Activated CD8-positive, alpha-beta memory T cell treated with anti-CD3 and anti-CD28 coated beads, Interleukin-2, amount 50 U/mL, for 24 hours (primary cell): ENCODE measurements around the gene TUB.

Source experiments
- DNase-seq: peaks from one replicate; pipeline ENCODE4 v3.0.0-alpha.2; 2020; ENCODE audit errors: extremely low read depth

The TUB gene

GRCh38 chr11:8080674-8081590, at the start of gene TUB:
TSS of gene TUB (plus strand) at chr11:8081211. CDS start at chr11:8081511, 300 bp downstream.
- no peak for DNase-seq

DNA sequence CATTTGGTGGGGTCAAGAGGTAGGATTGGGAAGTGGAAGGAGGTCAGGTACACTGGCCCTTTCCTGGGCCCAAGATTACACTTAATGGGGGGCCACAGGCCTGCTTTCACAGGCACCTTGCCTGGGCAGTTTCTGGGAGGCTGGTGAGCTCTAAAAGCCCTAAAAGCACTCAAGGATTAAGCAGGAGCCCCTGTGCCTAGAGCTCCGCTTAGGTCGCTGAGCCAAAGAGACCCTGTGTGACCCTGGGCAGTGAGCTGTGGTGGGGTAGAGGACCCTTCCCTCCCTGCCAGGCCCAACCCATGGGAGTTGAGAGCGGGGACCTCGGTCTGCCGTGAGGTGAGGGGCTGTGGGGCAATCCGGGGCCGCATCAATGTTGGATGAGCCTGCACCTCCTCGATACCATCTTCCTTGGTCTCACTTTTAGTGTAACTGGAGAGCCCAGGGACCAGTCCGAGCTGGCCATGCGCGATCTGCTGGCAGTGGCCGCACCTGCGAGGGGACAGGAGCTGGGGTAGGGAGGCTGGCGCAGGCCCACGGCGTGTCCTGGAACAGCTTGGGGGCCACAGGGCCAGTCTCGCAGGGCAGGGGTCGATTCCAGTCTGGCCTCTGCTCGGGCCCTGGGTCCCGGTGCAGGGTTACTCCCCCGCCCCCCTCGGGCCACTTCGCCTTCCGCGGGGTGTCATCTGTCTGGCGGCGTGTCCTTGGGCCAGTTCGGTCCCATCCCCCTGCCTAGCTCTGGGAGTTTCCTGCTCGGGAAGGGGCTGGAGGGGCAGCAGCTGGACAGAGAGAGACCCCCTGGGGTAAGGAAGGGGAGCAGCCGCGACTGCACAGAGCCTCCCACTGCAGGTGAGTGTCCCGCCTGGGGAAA, 49.5 kb upstream of the TUB start:
- no peak for DNase-seq

- DNase-seq: no peak
Measured at GRCh38 chr11:8032122-8032521, 48.9 kb upstream of the TUB start.

DNA sequence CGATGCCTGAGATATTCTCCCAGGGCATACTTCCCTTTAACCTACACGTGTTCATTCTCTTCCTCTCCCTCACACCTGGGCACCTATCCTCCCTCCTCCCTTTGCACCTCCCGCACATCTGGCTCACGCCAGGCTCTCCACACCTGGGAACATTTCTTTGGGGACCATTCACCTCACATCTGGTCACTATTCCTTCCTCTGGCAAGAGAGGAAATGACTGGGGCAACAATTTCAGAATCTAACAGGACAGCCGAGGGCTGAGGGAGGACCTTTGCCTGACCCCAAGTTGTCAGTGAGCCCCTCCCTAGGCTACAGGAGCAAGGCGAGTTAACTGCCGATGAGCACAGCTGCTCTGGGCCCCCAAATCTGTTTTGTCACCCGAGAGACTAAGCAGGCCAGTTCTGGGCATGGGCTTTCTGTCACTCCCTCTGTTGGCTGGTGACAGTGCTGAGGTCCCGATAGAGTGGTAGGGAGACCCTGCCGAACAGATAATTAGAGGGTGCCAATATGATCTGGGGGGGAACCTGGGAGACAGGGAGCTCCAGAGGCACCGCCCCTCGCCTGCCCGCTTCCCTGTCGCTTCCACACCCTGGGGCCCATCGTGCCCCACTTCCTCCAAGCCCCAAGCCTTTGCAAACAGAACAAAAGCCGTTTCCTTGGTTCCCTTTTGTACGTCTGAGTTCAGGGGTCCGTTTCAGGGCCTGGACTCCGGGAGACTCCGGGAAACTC, 48.3 kb upstream of the TUB start:
- DNase-seq: no peak

- peak; percentile 12 for DNase-seq
Measured at GRCh38 chr11:8033305-8034105, 47.5 kb upstream of the TUB start.

- no peak for DNase-seq
Measured at GRCh38 chr11:8034106-8034585, 46.9 kb upstream of the TUB start.

DNA sequence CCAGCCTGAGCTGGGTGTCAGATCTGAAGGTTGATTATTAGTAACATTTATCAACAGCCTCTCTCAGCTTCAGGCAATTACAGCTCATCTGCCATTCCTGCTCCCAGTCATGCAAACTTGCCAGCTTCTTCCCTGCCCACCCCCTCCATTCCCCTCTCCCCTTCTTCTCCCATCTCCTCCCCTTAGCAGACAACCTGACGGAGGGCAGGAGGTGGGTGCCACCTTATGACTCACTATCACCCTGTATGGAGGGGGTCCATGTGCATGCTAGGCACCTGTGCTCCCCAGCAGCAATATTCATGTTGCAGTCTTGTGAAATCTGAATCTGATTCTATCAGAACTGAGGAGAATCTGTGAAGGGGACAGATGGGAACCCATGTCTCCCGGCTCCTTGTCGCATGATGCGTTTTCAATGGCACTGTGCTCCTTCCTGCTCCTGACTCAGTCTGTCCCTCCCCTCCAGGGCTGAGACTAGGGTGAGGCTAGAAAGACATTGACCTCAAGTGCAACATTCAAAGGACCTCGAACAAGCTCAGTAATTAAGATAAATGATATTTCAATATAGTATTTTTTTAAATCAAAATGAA, 46.3 kb upstream of the TUB start:
- DNase-seq: no peak

GRCh38 chr11:8035200-8035855, 45.7 kb upstream of the TUB start:
- no peak for DNase-seq

DNA sequence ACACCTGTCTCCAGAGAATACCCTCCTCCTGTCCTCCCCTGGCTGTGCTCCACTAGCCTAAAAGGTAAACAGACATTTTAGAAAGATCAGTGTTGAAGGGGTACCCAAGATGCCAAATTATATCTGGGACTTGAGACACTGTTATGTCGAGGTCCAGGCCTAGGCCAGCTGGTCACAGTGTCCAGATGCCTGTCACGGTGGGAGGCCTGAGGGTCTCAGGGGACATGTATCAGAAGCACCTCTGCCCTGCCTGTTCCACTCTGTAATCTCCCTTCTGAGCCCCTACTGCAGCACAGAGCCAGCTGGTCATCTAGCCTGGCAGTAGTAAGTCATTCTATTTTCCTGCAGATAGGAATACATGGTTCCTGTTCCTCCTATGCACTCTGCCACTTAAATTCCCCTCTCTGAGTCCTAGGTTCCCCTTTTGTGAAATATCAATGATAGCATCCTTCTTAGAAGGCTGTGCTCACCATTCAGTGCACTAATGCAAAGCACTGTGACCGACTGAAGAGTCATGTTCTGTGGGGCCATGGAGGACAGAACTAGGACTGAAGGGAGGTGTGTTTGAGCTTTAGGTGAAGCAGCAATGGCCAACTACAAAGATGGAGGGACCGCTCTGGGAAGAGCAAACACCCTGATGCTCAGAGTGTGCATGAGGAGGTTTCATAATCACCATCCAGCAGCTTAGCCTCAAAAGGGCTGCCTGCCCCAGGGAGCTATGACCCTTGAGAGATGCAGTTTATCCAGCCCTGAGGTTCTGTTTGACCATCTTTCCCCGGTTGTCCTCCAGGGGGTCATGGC, 44.8 kb upstream of the TUB start:
- no peak for DNase-seq

DNA sequence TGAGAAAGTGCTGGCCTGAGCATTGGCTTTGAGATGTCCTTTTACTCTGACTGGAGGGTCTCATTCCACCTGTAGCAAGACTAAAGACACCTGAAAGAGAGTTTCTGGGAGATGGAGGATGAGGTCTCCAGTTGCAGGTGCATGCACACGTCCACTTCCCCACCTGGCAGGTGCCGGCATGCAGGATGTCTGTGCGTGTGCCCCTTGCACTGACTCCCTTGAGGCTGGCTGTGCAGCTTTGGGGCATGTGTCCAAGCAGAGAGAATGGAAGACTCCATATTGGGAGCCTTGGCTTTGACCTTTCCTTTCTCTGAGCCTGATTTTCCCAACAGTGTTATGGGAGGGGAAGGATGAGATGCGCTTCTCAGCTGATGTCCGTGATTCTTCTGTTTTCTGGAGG, 44.0 kb upstream of the TUB start:
- no peak for DNase-seq

DNA sequence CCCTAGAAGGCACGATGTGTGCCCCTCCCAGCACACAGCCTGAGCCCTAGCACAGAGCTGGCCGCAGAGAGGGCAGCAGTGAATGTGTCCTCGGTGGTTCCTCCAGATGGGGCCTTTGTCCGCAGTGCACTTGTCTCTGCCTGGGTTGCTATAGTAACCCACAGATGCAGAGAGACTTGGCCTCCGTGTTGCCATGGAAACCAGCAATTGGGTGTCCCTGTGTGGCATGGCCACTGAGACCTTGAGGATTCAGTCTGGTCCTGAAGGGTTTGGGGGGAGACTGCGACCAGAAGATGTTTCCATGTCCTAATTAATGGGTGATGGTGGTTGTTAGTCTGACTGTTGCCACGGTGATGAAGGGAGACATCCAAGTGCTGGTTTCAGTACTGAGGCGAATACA, 42.6 kb upstream of the TUB start:
- no peak for DNase-seq

GRCh38 chr11:8038811-8039529, 42.0 kb upstream of the TUB start:
- no peak for DNase-seq

- no peak for DNase-seq
Measured at GRCh38 chr11:8039530-8040260, 41.3 kb upstream of the TUB start.

- no peak for DNase-seq
Measured at GRCh38 chr11:8040261-8040920, 40.6 kb upstream of the TUB start.

GRCh38 chr11:8040921-8041285, 40.1 kb upstream of the TUB start:
- no peak for DNase-seq

GRCh38 chr11:8041576-8041975, 39.4 kb upstream of the TUB start:
- DNase-seq: no peak

DNA sequence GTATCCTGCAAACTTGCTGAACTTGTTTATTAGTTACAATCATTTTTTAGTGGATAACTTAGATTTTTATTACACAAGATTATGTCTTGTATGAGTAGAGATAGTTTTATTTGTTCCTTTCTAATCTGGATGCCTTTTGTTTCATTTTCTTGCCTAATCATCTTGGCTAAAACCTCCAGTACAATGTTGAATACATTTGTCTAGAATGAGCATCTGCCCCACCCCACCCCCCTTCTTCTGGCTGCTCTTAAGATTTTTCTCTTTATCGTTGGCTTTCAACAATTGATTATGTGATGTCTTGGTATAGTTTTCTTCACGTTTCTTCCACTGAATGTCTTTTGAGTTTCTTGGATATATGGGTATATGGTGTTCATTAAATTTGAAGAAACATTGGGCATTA, 37.3 kb upstream of the TUB start:
- no peak for DNase-seq

GRCh38 chr11:8045839-8046238, 35.2 kb upstream of the TUB start:
- no peak for DNase-seq
